Left hindlimb (tissue), 1 donor: ENCODE results near the gene PLIN1.

Experiments used
- DNase-seq: peaks from one replicate; pipeline ENCODE4 v3.0.0-alpha.2; 2018

Gene PLIN1

GRCh38 chr15:89671687-89672086 lies 7.5 kb downstream of the PLIN1 start:
- DNase-seq: no peak

- DNase-seq: no peak
Observed at GRCh38 chr15:89670971-89671560, 8.1 kb downstream of the PLIN1 start.

- no peak for DNase-seq
Observed at GRCh38 chr15:89669941-89670340, 9.2 kb downstream of the PLIN1 start.

- DNase-seq: no peak
Observed at GRCh38 chr15:89669309-89669865, 9.8 kb downstream of the PLIN1 start.

- no peak for DNase-seq
Observed at GRCh38 chr15:89668171-89668570, 11.0 kb downstream of the PLIN1 start.

- DNase-seq: no peak
Observed at GRCh38 chr15:89667706-89667960, 11.5 kb downstream of the PLIN1 start.

GRCh38 chr15:89666858-89667705 lies 12.1 kb downstream of the PLIN1 start:
- DNase-seq: no peak

GRCh38 chr15:89666184-89666857 lies 12.8 kb downstream of the PLIN1 start:
- peak; percentile 23 for DNase-seq

GRCh38 chr15:89665449-89666181 lies 13.6 kb downstream of the PLIN1 start:
- DNase-seq: peak; percentile 83

GRCh38 chr15:89664441-89665350 lies 14.5 kb downstream of the PLIN1 start:
- peak; percentile 11 for DNase-seq

GRCh38 chr15:89662893-89663626 lies 16.1 kb downstream of the PLIN1 start:
- peak; percentile 85 for DNase-seq

GRCh38 chr15:89660556-89660955 lies 18.6 kb downstream of the PLIN1 start:
- no peak for DNase-seq

GRCh38 chr15:89659295-89659694 lies 19.9 kb downstream of the PLIN1 start:
- no peak for DNase-seq

GRCh38 chr15:89657686-89658200 lies 21.4 kb downstream of the PLIN1 start:
- DNase-seq: no peak

- DNase-seq: no peak
Observed at GRCh38 chr15:89656116-89656815, 22.9 kb downstream of the PLIN1 start.

- DNase-seq: peak; percentile 88
Observed at GRCh38 chr15:89654847-89655805, 24.0 kb downstream of the PLIN1 start, which contains the start of gene KIF7. KIF7 (minus strand) TSS chr15:89655467; CDS start chr15:89652930, 2,537 bp downstream.

GRCh38 chr15:89654301-89654761 lies 24.8 kb downstream of the PLIN1 start:
- peak; percentile 9 for DNase-seq

- DNase-seq: no peak
Observed at GRCh38 chr15:89653578-89653977, 25.6 kb downstream of the PLIN1 start.

- DNase-seq: peak; percentile 18
Observed at GRCh38 chr15:89652666-89653065, 26.5 kb downstream of the PLIN1 start.
